BJ (cell line): ENCODE results near the gene NGEF. TPM values are rescaled to one million over a fixed set of nuclear protein-coding genes. Genes with fewer than 3 reads are reported as not detected.

Experiments used
- CTCF ChIA-PET: fragments of 350-600 bp; formaldehyde crosslinking; extraction: SDS; loops from one replicate; lab custom pipeline; 2021; ENCODE audit warnings: antibody characterized with exemption, inconsistent platforms; lab: Yijun Ruan, JAX
- POLR2A ChIA-PET: fragments of 300-600 bp; sonication (Branson Sonifier 250); formaldehyde crosslinking; extraction: SDS; loops from one replicate; lab custom pipeline; 2021; ENCODE audit warnings: antibody characterized with exemption; lab: Charles Lee
- DNase-seq: peaks from one replicate; pipeline ENCODE4 v3.0.0-alpha.2; 2011; ENCODE audit warnings: low read depth
- H3K27me3 ChIP-seq: 2 replicates; pipeline ENCODE4 v1.6.0; 2011; ENCODE audit warnings: low read length; ENCODE audit not compliant: control insufficient read depth, insufficient read depth
- H3K36me3 ChIP-seq: 2 replicates; pipeline ENCODE4 v1.5.1; 2011; ENCODE audit warnings: low read length; ENCODE audit not compliant: control insufficient read depth, insufficient read depth
- H3K4me3 ChIP-seq: 2 replicates; pipeline ENCODE4 v1.5.1; 2011; ENCODE audit warnings: low read depth, mild to moderate bottlenecking, control low read depth, low read length
- polyA plus RNA-seq: library from polyadenylated mRNA; depleted of rRNA; stranded (reverse); fragments of >200 nt; gene quantifications from 2 replicates; pipeline ENCODE4 v1.2.3, GENCODE V29; 2011
- TF ChIP-seq, protein P1 (sequence below): IDR thresholded peaks from 2 replicates; pipeline ENCODE4 v1.5.1; 2011; ENCODE audit warnings: low read depth, mild to moderate bottlenecking, control low read depth, inconsistent platforms, low read length, moderate library complexity; ENCODE audit not compliant: insufficient read depth

The NGEF gene
- polyA plus RNA-seq, 1 experiment: 0.23 TPM

DNA sequence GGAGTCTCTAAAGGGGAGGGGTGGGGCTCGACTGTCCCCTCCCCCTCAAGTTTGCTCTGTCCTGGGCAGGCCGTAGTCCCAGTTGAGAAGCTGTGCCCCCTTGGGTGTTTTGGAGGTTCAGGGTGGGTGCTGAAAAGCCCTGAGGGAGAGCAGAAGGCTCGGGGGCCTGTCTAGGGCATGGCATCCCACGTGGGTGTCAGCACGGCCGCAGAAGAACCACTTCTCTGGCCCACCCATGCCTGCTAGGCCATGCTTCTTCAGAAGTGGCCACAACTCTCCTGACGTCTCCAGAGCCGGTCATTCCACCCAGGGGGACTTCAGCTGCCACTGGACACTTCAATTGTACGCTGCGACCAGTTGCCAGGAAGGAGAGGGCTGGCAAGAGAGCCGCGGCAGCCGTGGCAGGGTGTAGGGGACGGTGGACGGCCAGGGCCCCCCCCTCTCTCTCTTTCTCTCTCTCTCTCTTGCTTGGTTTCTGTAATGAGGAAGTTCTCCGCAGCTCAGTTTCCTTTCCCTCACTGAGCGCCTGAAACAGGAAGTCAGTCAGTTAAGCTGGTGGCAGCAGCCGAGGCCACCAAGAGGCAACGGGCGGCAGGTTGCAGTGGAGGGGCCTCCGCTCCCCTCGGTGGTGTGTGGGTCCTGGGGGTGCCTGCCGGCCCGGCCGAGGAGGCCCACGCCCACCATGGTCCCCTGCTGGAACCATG lies 46.9 kb upstream of the NGEF start, which contains the start of gene INPP5D:
INPP5D (plus strand) TSS at position 546 of the 704 bp plus-strand sequence; CDS start at position 683, 137 bp downstream.
- DNase-seq: no peak
- TF ChIP-seq, protein P1, sequence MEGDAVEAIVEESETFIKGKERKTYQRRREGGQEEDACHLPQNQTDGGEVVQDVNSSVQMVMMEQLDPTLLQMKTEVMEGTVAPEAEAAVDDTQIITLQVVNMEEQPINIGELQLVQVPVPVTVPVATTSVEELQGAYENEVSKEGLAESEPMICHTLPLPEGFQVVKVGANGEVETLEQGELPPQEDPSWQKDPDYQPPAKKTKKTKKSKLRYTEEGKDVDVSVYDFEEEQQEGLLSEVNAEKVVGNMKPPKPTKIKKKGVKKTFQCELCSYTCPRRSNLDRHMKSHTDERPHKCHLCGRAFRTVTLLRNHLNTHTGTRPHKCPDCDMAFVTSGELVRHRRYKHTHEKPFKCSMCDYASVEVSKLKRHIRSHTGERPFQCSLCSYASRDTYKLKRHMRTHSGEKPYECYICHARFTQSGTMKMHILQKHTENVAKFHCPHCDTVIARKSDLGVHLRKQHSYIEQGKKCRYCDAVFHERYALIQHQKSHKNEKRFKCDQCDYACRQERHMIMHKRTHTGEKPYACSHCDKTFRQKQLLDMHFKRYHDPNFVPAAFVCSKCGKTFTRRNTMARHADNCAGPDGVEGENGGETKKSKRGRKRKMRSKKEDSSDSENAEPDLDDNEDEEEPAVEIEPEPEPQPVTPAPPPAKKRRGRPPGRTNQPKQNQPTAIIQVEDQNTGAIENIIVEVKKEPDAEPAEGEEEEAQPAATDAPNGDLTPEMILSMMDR: no peak
- Histone ChIP-seq H3K27me3 (no peaks in the 10 kb centered on the region), H3K36me3 (no peaks in the 10 kb centered on the region), H3K4me3 (no peak within 1 kb of the TSS)
- CTCF ChIA-PET: interaction anchor here (0.6 to 2.0 kb wide), 3 partner anchors 10 to 207 kb away, joined by 3 to 9 read pairs (median 5); no protein-coding TSS in a partner anchor
- POLR2A ChIA-PET: no interaction called here

DNA sequence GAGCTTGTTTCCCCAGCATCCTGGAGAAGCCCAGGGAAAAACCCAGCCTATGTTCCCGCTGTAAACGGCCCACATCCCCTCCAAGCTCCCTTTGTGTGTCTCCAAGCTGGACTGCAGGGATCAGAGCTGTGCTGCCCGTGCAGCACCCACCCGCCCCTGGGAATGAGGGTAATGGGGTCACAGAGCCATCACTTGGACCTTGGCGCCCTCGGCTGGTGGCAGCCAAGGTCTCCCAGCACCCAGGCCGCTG lies 46.4 kb upstream of the NGEF start:
- TF ChIP-seq, protein P1: no peak
- no peak for DNase-seq
- Histone ChIP-seq H3K4me3 (no peak overlapping the region), H3K36me3 (no peaks in the 10 kb centered on the region), H3K27me3 (no peaks in the 10 kb centered on the region)
- ChIA-PET CTCF (interaction anchor here (2.0 kb wide), 1 partner anchor 206 kb away, joined by 9 read pairs; no protein-coding TSS in a partner anchor), POLR2A (no interaction called here)

DNA sequence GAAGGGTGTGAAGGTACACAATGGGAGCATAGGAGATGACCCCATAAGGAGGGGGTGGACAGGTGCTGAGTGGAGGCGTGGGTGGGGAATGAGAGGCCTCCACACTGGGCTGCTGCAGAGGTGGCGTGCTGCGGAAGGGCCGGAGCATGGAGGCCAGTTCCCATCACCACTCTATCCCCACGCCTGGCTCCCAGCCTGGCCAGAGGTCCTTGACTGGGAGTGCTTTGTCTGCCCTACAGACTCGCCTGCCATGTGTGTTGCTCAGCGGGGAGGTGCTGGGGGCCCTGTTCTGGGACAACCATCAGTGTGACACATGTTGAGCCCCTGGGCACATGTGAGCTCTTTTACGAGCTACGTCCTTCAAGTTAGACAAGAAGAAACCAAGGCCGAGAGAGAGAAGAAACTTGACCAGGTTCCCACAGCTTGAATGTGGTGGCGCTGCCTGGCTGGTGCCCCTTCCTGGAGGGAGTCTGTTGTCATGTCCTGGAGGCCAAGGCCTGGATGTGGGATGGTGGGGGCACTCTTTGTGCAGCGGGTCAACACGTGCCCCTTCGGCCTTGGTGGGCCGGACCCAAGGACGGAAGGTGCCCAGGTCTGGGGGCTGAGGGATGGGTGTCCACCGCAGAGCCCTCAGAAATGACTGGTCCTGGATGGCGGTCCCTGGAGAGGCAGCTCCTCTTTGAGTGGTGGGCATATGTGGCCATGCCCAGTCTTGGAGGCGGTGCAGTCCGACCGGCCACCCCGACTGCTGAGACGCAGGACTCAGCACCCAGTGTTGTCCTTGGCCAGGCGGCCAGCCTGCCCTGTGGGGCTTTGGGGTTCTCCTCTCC lies 45.9 kb upstream of the NGEF start:
- Histone ChIP-seq H3K27me3 (no peaks in the 10 kb centered on the region), H3K36me3 (no peaks in the 10 kb centered on the region), H3K4me3 (no peak overlapping the region)
- ChIA-PET POLR2A (no interaction called here), CTCF (interaction anchor here (0.8 to 2.0 kb wide), 3 partner anchors 10 to 206 kb away, joined by 3 to 9 read pairs (median 3); no protein-coding TSS in a partner anchor)
- no peak for DNase-seq
- TF ChIP-seq, protein P1: no peak

DNA sequence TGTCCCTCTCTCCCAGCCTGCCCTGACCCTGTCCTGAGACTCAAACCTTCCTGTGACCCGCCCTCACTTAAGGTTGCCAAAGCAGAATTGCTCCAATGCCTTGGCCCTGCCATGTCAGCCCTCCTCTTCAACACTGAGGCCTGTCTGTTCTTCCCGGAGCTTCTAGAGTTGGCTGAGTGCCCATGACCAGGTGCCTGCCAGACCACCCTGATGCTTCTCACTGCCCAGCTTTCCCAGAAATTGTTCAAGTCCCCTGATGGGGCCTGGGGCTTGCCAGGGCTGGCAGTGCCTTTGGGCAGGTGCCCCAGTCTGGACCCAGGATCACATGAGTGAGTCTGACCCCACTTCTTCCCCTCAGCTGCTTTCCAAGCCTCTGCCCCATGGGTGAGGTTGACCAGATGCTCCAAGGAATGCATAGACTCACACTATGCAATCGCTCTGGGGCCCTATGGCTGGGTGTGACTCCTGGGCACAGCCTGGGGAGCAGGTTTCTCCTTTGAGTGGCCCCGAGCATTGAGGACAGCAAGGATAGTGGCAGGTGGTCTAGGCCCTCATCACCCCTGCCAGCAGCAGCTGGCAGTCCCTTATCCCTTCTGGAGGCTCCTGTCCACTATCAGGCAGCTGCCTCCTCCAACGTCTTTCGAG lies 44.0 kb upstream of the NGEF start:
- no peak for DNase-seq
- no peaks in the 10 kb centered on the region for H3K27me3 ChIP-seq
- TF ChIP-seq, protein P1: no peak
- no peaks in the 10 kb centered on the region for H3K36me3 ChIP-seq
- POLR2A ChIA-PET: no interaction called here
- no peak overlapping the region for H3K4me3 ChIP-seq
- CTCF ChIA-PET: no interaction called here

DNA sequence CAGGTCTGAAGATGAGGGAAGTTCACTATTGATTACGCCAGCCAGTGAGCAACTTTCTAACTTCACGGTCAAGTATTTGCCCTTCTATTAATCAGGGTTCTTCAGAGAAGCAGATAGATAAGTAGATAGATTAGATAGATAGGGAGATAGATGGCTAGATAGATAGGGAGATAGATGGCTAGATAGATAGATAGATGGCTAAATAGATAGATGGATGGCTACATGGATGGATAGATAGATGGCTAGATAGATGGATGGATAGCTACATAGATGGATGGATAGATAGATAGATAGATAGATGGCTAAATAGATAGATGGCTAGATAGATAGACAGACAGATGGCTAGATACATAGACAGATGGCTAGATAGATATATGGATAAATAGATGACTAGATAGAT lies 42.3 kb upstream of the NGEF start:
- H3K4me3 ChIP-seq: no peak overlapping the region
- H3K36me3 ChIP-seq: no peaks in the 10 kb centered on the region
- TF ChIP-seq, protein P1: no peak
- no peak for DNase-seq
- POLR2A ChIA-PET: no interaction called here
- H3K27me3 ChIP-seq: no peaks in the 10 kb centered on the region
- CTCF ChIA-PET: interaction anchor here (0.6 to 6.1 kb wide), 3 partner anchors 14 to 130 kb away, joined by 3 to 74 read pairs (median 5); no protein-coding TSS in a partner anchor
